Measurements from ENCODE around the gene TBKBP1. TPM values are rescaled to one million over a fixed set of nuclear protein-coding genes. Genes with fewer than 3 reads are reported as not detected.
"Not testable (repeated sequence)": the region's sequence is repeated elsewhere in the genome, so short reads cannot be mapped to it uniquely, and the experiment has no call there.

Gene TBKBP1
- total RNA-seq, 2 experiments from 2014 or later = 2.6 to 3.0 TPM

DNA sequence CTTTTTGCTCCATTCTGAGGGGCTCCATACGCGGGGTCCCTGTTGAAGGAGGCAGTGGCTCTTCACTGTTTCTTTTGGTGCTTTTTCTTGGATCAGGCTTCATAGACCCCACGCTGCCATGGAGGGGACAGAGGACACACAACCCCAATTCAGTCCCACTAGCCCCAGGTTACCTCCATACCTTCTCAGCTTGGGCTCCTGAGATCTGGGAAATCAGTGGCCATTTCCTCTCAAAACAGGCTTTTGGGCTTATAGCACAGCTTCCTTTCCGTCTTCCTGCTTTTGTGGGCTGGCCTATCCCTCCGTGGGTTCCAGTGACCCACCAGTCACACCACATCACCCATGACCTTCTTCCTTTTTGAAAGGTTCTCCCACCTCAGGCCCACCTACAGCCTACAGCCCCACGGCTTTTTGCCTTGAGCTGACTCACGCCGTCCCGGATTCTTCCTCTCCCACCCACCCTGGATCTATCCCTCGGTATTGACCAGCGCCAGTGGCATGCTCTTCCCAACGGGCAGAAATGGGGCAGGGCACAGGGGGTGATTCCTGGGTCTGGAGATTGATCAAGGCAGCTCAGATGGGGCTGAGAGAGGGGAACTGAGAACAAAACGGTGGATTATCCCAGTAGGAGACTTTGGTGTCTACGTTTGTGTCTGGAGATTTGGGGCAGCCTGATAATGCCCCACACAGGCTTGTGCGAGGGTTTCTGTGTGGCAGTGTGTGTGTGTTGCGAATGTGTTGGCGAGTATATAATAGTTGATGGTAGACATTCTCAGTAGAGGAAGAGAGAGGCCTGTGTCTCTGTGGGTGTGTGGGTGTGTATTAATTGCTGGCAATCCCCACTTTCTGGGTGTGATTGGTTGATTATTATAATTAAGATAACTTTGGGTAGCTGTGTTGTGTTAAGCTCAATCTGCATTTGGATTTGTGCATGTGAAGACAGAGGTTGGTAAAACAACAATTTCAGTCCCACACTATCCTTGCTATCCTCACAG, 42.8 kb downstream of the TBKBP1 start:
- Mint-ChIP-seq H3K36me3 (peaks cover 49% of the 10 kb centered on the region), H3K9me3 (ENCODE audit: low read depth) (no peaks in the 10 kb centered on the region), H3K4me1 (peaks cover 63% of the 10 kb centered on the region), H3K27me3 (no peaks in the 10 kb centered on the region), H3K4me3 (peak overlapping the region; percentile 93), H3K27ac (peak overlapping the region; percentile 99)
- DNase-seq (peak; percentile 43), ATAC-seq (no peak)
- CTCF ChIA-PET = interaction anchor here (1.3 to 10.6 kb wide), 7 partner anchors 9 to 121 kb away, joined by 3 to 263 read pairs (median 10); no protein-coding TSS in a partner anchor

DNA sequence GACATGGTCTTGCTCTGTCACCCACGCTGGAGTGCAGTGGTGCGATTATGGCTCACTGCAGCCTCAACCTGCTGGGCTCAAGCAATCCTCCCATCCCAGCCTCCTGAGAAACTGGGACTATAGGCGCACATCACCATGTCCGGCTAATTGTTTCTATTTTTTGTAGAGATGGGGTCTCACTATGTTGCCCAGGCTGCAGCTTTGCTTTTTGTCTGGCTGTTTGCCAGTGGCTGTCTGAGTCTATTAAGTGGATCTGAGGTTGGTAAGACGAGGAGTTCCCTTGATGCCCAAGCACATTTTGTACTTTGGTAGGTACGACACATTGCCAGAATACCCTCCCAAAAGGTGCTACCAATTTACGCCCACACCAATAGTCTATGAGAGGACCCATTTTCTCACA, 44.2 kb downstream of the TBKBP1 start:
- CTCF ChIA-PET = interaction anchor here (8.8 to 10.6 kb wide), 2 partner anchors 35 to 39 kb away, joined by 87 to 263 read pairs; no protein-coding TSS in a partner anchor
- Mint-ChIP-seq H3K27me3 (no peaks in the 10 kb centered on the region), H3K4me1 (peaks cover 63% of the 10 kb centered on the region), H3K36me3 (peaks cover 51% of the 10 kb centered on the region), H3K4me3 (no peak overlapping the region), H3K9me3 (ENCODE audit: low read depth) (no peaks in the 10 kb centered on the region), H3K27ac (no peak overlapping the region)
- ATAC-seq (no peak), DNase-seq (no peak)

DNA sequence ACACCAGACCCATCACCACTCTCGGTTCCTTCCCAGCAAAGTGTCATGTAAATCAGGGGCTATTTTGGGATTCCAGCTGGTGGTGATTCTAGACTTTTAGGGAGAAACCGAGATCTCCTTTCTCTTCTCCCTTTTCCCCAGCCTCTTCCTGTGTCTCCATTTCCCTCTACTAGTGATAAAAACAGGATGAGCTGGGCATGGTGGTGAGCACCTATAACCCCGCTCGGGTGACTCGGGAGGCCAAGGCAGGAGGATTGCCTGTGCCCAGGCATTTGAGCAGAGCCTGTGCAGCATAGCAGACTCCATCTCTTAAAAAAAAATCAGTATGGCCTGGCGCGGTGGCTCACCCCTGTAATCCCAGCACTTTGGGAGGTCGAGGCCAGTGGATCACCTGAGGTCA, 45.2 kb downstream of the TBKBP1 start:
- Mint-ChIP-seq H3K27ac (peak overlapping the region; percentile 32), H3K27me3 (no peaks in the 10 kb centered on the region), H3K36me3 (peaks cover 54% of the 10 kb centered on the region), H3K4me1 (peaks cover 70% of the 10 kb centered on the region), H3K9me3 (ENCODE audit: low read depth) (no peaks in the 10 kb centered on the region), H3K4me3 (no peak overlapping the region)
- DNase-seq (no peak), ATAC-seq (no peak)
- CTCF ChIA-PET = interaction anchor here (8.8 kb wide), 1 partner anchor 40 kb away, joined by 87 read pairs; no protein-coding TSS in a partner anchor

DNA sequence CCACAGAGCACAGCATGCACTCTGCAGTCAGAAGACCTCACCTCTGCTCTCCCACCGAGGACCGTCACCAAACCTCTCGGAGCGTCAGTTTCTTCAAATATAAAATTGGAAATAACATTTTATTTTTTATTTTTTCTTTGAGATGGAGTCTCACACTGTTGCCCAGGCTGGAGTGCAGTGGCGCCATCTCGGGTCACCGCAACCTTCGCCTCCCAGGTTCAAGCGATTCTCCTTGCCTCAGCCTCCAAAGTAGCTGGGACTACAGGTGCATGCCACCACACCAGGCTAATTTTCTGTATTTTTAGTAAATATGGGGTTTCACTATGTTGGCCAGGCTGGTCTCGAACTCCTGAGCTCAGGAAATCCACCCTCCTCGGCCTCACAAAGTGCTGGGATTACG, 46.0 kb downstream of the TBKBP1 start:
- peaks cover 52% of the 10 kb centered on the region for H3K36me3 Mint-ChIP-seq
- H3K27me3 Mint-ChIP-seq; H3K9me3 Mint-ChIP-seq (ENCODE audit: low read depth); DNase-seq; ATAC-seq; H3K27ac Mint-ChIP-seq: not testable (repeated sequence)
- peaks cover 75% of the 10 kb centered on the region for H3K4me1 Mint-ChIP-seq
- CTCF ChIA-PET = interaction anchor here (2.6 to 8.8 kb wide), 3 partner anchors 7 to 40 kb away, joined by 8 to 87 read pairs (median 15); partner anchors contain the start of gene TBX21
- peak overlapping the region; percentile 19 for H3K4me3 Mint-ChIP-seq

DNA sequence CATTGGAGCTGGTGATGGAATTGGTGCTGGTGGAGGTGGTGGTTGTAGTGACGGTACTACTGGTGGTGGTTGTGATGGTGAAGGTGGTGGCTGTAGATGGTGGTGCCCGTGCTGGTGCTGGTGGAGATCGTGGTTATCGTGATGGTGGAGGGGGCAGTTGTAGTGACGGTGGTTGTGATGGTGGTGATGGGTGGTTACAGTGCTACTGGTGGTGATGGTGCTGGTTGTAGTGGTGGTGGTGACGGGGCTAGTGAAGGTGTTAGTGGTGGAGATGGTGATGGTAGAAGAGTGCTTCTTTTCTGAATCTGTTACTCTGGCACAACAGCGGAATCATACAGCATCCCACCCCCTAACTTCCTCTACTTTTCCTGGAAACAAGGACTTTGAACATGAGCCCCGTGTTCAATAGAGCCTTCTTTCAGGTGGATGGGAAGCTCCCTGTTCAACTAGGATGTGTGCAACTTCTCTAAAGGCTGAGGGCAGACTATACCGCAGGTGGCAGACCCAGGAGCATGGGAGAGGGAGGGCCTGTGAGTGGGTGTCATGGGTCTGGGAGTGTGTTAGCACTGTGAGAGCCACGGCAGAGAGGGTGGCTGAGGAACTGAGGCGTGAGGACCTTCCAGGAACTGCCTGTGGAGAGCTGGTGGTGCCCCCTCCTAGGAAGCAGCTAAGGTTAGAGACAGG, 47.3 kb downstream of the TBKBP1 start:
- H3K36me3 Mint-ChIP-seq = peaks cover 55% of the 10 kb centered on the region
- CTCF ChIA-PET = interaction anchor here (1.2 to 8.8 kb wide), 6 partner anchors 8 to 77 kb away, joined by 4 to 87 read pairs (median 7); partner anchors contain the start of gene TBX21
- peak overlapping the region; percentile 71 for H3K27ac Mint-ChIP-seq
- H3K4me1 Mint-ChIP-seq = peaks cover 69% of the 10 kb centered on the region
- peak overlapping the region; percentile 37 for H3K4me3 Mint-ChIP-seq
- DNase-seq = no peak
- H3K9me3 Mint-ChIP-seq (ENCODE audit: low read depth) = no peaks in the 10 kb centered on the region
- no peaks in the 10 kb centered on the region for H3K27me3 Mint-ChIP-seq
- ATAC-seq = peak; percentile 11

GRCh38 chr17:47741793-47742145, 47.8 kb downstream of the TBKBP1 start:
- DNase-seq = no peak
- Mint-ChIP-seq H3K27ac (peak overlapping the region; percentile 71), H3K4me3 (peak overlapping the region; percentile 37), H3K4me1 (peaks cover 64% of the 10 kb centered on the region), H3K27me3 (no peaks in the 10 kb centered on the region), H3K36me3 (peaks cover 53% of the 10 kb centered on the region), H3K9me3 (ENCODE audit: low read depth) (no peaks in the 10 kb centered on the region)
- ATAC-seq = peak; percentile 29
- CTCF ChIA-PET = interaction anchor here (1.2 to 8.8 kb wide), 6 partner anchors 9 to 77 kb away, joined by 4 to 87 read pairs (median 7); partner anchors contain the start of gene TBX21

- Mint-ChIP-seq H3K4me1 (peaks cover 56% of the 10 kb centered on the region), H3K36me3 (peaks cover 49% of the 10 kb centered on the region), H3K27ac (peak overlapping the region; percentile 59), H3K27me3 (no peaks in the 10 kb centered on the region), H3K9me3 (ENCODE audit: low read depth) (no peaks in the 10 kb centered on the region), H3K4me3 (no peak overlapping the region)
- DNase-seq (no peak), ATAC-seq (no peak)
- CTCF ChIA-PET = interaction anchor here (0.8 to 8.8 kb wide), 9 partner anchors 9 to 51 kb away, joined by 3 to 87 read pairs (median 6); partner anchors contain the start of gene TBX21
Observed at GRCh38 chr17:47742319-47743181, 48.6 kb downstream of the TBKBP1 start.

DNA sequence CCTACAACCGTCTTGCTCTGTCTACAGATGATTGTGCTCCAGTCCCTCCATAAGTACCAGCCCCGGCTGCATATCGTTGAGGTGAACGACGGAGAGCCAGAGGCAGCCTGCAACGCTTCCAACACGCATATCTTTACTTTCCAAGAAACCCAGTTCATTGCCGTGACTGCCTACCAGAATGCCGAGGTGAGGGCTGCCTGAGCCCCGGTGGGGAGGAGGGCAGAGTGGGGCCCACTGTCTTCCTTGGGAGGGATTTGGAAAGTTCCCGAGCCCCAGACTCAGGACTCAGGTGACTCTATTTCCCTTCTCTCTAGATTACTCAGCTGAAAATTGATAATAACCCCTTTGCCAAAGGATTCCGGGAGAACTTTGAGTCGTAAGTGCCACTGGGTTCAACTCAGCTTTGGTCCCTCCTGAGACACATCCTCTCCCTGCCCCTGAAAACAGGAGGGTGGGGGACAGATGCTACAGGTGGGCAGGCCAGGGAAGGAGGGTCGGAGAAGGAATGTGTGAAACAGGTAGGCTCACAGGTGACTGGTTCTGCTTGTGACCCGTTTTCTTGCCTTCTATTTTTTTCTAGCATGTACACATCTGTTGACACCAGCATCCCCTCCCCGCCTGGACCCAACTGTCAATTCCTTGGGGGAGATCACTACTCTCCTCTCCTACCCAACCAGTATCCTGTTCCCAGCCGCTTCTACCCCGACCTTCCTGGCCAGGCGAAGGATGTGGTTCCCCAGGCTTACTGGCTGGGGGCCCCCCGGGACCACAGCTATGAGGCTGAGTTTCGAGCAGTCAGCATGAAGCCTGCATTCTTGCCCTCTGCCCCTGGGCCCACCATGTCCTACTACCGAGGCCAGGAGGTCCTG, 50.4 kb downstream of the TBKBP1 start:
- H3K36me3 Mint-ChIP-seq = peaks cover 44% of the 10 kb centered on the region
- H3K27me3 Mint-ChIP-seq = no peaks in the 10 kb centered on the region
- H3K9me3 Mint-ChIP-seq (ENCODE audit: low read depth) = no peaks in the 10 kb centered on the region
- H3K4me3 Mint-ChIP-seq = no peak overlapping the region
- no peak for ATAC-seq
- H3K4me1 Mint-ChIP-seq = peaks cover 48% of the 10 kb centered on the region
- no peak overlapping the region for H3K27ac Mint-ChIP-seq
- no peak for DNase-seq
- CTCF ChIA-PET = interaction anchor here (1.2 to 8.8 kb wide), 3 partner anchors 45 to 53 kb away, joined by 3 to 87 read pairs (median 10); no protein-coding TSS in a partner anchor

- ATAC-seq (no peak), DNase-seq (no peak)
- CTCF ChIA-PET = interaction anchor here (2.5 to 8.8 kb wide), 3 partner anchors 9 to 45 kb away, joined by 10 to 87 read pairs (median 11); no protein-coding TSS in a partner anchor
- no peaks in the 10 kb centered on the region for H3K27me3 Mint-ChIP-seq
- H3K4me1 Mint-ChIP-seq = peaks cover 47% of the 10 kb centered on the region
- no peak overlapping the region for H3K27ac Mint-ChIP-seq
- no peak overlapping the region for H3K4me3 Mint-ChIP-seq
- H3K9me3 Mint-ChIP-seq (ENCODE audit: low read depth) = no peaks in the 10 kb centered on the region
- peaks cover 44% of the 10 kb centered on the region for H3K36me3 Mint-ChIP-seq
Observed at GRCh38 chr17:47745037-47745380, 51.0 kb downstream of the TBKBP1 start.

GRCh38 chr17:47751471-47751870, 57.5 kb downstream of the TBKBP1 start:
- DNase-seq (no peak), ATAC-seq (no peak)
- Mint-ChIP-seq H3K4me1 (peaks cover 1% of the 10 kb centered on the region), H3K4me3 (no peak overlapping the region), H3K27me3 (no peaks in the 10 kb centered on the region), H3K36me3 (peaks cover 20% of the 10 kb centered on the region), H3K9me3 (ENCODE audit: low read depth) (peaks cover 3% of the 10 kb centered on the region), H3K27ac (no peak overlapping the region)
- CTCF ChIA-PET = interaction anchor here (0.7 to 1.5 kb wide), 4 partner anchors 8 to 59 kb away, joined by 3 to 6 read pairs (median 4); no protein-coding TSS in a partner anchor

DNA sequence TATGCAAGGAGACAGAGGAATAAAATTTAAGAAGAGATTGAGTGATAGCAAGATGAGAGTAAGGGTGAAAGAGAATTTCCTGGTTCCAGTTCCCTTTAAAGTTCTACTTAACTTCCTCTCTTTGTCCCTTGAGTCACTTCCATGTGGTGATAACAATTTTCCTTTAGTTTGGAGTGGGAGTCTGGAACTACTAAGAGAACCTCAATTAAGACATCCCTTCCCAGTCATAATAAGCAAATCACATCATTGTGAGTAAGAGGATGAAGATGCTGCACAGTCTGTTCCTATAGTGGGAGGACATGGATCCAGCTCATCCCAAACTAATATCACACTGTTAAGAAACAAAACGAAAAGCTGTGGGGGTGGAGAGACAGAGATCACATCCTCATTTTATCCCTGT, 63.4 kb downstream of the TBKBP1 start:
- H3K27me3 Mint-ChIP-seq = peaks cover 17% of the 10 kb centered on the region
- no peak for ATAC-seq
- CTCF ChIA-PET = no interaction called here
- no peaks in the 10 kb centered on the region for H3K4me1 Mint-ChIP-seq
- H3K4me3 Mint-ChIP-seq = no peak overlapping the region
- H3K36me3 Mint-ChIP-seq = peaks cover 24% of the 10 kb centered on the region
- no peak overlapping the region for H3K27ac Mint-ChIP-seq
- peaks cover 13% of the 10 kb centered on the region for H3K9me3 Mint-ChIP-seq (ENCODE audit: low read depth)
- no peak for DNase-seq
